ENCODE measurements around the gene ETFA. TPM values are rescaled to one million over a fixed set of nuclear protein-coding genes. Genes with fewer than 3 reads are reported as not detected.

Gene ETFA
- total and polyA plus RNA-seq, 10 of the 15 experiments (the other 5 are each of a cell fraction or from before 2014, with no cell fraction given), result 114 to 331 (median 152) TPM

- BruUV-seq (replicated peaks), result no TSS peak
- Histone ChIP-seq H3K4me3 (no peak overlapping the region), H3K27ac (ENCODE audit: control insufficient read depth, insufficient read depth) (no peak overlapping the region), H2AFZ (ENCODE audit: control insufficient read depth, low read depth, low read length) (no peak overlapping the region), H3K36me3 (ENCODE audit: control insufficient read depth in 2 of 2, insufficient read depth in 2 of 2, low read length in 1 of 2) (peaks cover 7 to 10% of the 10 kb centered on the region in 2 experiments), H4K20me1 (ENCODE audit: control insufficient read depth, insufficient read depth) (no peaks in the 10 kb centered on the region), H3K4me1 (ENCODE audit: control insufficient read depth, insufficient read depth, low read length) (no peaks in the 10 kb centered on the region), H3K9me3 (replicated peaks; ENCODE audit: control insufficient read depth, insufficient read depth, low read length) (no peaks in the 10 kb centered on the region), H3K27me3 (replicated peaks in 1 of 2; ENCODE audit: control insufficient read depth in 2 of 2, insufficient read depth in 2 of 2, low read length in 1 of 2) (no peaks in the 10 kb centered on the region), H3K9ac (ENCODE audit: control insufficient read depth, insufficient read depth, low read length) (no peak overlapping the region), H3K79me2 (ENCODE audit: control insufficient read depth, insufficient read depth, low read length) (no peaks in the 10 kb centered on the region), H3K4me2 (ENCODE audit: control insufficient read depth, insufficient read depth) (no peak overlapping the region)
- ChIA-PET CTCF (interaction anchor here (1.1 kb wide), 1 partner anchor 17 kb away, joined by 3 read pairs; no protein-coding TSS in a partner anchor), SMC1A (ENCODE audit: uncharacterized antibody, unreplicated experiment) (no interaction called here), RAD21 (ENCODE audit: unreplicated experiment) (no interaction called here), POLR2A (no interaction called here)
- TF ChIP-seq RUNX3 (IDR thresholded peaks at IDR 0.05; ENCODE audit: low read length), result no peak
- TF ChIP-seq TBL1XR1 (IDR thresholded peaks at IDR 0.05; ENCODE audit: low read depth, low read length), result no peak
- TF ChIP-seq RELA (IDR thresholded peaks at IDR 0.05; ENCODE audit: borderline replicate concordance, partially characterized antibody), result no peak
- no peak for TF ChIP-seq SMAD1 (IDR thresholded peaks at IDR 0.05; ENCODE audit: low read depth, partially characterized antibody)
- TF ChIP-seq POLR2AphosphoS2 (IDR thresholded peaks at IDR 0.05; ENCODE audit: low read depth, low read length), result no peak
- TF ChIP-seq JUND (IDR thresholded peaks at IDR 0.05; ENCODE audit: low read depth, low read length), result no peak
- no peak for TF ChIP-seq ZNF384 (IDR thresholded peaks at IDR 0.05; ENCODE audit: borderline replicate concordance, low read depth, low read length)
- no peak for TF ChIP-seq CTCF (IDR thresholded peaks at IDR 0.05 in 2 of 3, conservative IDR thresholded peaks at IDR 0.05 in 1 of 3; ENCODE audit: control insufficient read depth in 2 of 3, extremely low read depth in 1 of 3, insufficient read depth in 1 of 3, low read depth in 3 of 3, low read length in 3 of 3)
- no peak for TF ChIP-seq MEF2A (IDR thresholded peaks at IDR 0.05; ENCODE audit: insufficient read depth, low read depth, low read length)
- TF ChIP-seq CREM (IDR thresholded peaks at IDR 0.05; ENCODE audit: low read depth), result no peak
- no peak for TF ChIP-seq ZBTB11 (CRISPR knock-in tag; IDR thresholded peaks at IDR 0.05)
- no peak for TF ChIP-seq BCL3 (IDR thresholded peaks at IDR 0.05; ENCODE audit: borderline replicate concordance, insufficient read depth, low read depth, low read length, poor library complexity, severe bottlenecking)
- no peak for TF ChIP-seq NR2C2 (IDR thresholded peaks at IDR 0.05; ENCODE audit: borderline replicate concordance, control insufficient read depth, insufficient read length, low read depth)
- TF ChIP-seq KDM1A (IDR thresholded peaks at IDR 0.05; ENCODE audit: borderline replicate concordance), result no peak
- TF ChIP-seq HCFC1 (IDR thresholded peaks at IDR 0.05; ENCODE audit: low read length), result no peak
- no peak for TF ChIP-seq NRF1 (conservative IDR thresholded peaks at IDR 0.05; ENCODE audit: low read depth, low read length)
- TF ChIP-seq GATAD2B (conservative IDR thresholded peaks at IDR 0.05; ENCODE audit: low read depth), result no peak
- DNase-seq (ENCODE audit: low read depth, low spot score) (no peak), FAIRE-seq (no peak), ATAC-seq (no peak)
- intact Hi-C loops (cut with micrococcal nuclease; ENCODE audit: unreplicated experiment) (no loop called here), in situ Hi-C loops (cut with MboI) (no loop called here)
- 75% methylated on average over 8 of the region's 11 CpGs for WGBS (ENCODE audit: insufficient coverage, insufficient replicate concordance, low lambda C conversion rate, missing lambda C conversion rate)
Measured at GRCh38 chr15:76204916-76205460, 106.3 kb downstream of the ETFA start.

All from GM12878 (cell line).